Activated CD4-positive, alpha-beta T cell treated with anti-CD3 and anti-CD28 coated beads, Interleukin-10, Interleukin-2, amounts not matched to agents 100 ng/mL and 50 ng/mL, durations not matched to agents 16 hours and 8 hours (primary cell): ENCODE measurements around the gene ESPNL.

Experiments
- DNase-seq: peaks from one replicate; pipeline ENCODE4 v3.0.0-alpha.2; 2020

ESPNL gene

GRCh38 chr2:238143239-238143951, 43.3 kb downstream of the ESPNL start:
- DNase-seq: no peak

DNA sequence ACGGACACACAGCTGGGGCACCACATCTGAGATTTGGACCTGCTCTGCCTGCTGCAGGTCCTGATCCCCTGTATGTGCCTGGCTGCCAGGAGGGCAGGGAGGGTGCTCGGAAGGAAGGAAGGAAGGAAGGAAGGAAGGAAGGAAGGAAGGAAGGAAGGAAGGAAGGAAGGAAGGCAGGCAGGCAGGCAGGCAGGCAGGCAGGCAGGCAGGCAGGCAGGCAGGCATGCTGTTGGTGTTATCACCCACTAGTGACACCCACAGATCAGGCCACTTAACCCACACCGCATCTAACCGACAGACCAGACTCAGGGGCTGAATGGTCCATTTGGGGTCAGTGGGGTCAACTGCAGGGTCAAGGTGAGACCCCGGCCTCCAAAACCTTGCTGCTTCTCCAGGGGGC, 44.1 kb downstream of the ESPNL start:
- no peak for DNase-seq

DNA sequence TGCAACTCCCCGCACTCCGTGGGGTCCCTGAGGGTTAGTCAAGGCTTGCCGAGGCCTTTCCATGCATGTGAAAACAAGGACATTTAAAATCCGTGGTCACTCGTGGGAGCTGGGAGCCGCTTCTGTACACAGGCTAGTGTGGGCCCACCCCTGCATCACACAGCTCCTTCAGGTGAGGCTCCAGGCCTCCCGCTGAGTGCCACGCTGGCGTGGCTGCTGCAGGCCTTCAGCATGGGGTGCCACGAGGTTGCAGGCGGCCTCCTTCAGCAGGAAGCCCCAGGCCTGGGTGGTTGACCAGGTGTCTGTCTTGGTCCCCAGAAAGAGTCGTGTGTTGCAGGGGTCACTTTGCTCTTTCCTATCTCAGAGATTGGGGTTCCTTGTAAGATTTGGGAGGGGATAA, 44.9 kb downstream of the ESPNL start:
- no peak for DNase-seq

- DNase-seq: no peak
These were observed 45.7 kb downstream of the ESPNL start for GRCh38 chr2:238145851-238146250.

- DNase-seq: no peak
These were observed 46.9 kb downstream of the ESPNL start for GRCh38 chr2:238146884-238147544.

DNA sequence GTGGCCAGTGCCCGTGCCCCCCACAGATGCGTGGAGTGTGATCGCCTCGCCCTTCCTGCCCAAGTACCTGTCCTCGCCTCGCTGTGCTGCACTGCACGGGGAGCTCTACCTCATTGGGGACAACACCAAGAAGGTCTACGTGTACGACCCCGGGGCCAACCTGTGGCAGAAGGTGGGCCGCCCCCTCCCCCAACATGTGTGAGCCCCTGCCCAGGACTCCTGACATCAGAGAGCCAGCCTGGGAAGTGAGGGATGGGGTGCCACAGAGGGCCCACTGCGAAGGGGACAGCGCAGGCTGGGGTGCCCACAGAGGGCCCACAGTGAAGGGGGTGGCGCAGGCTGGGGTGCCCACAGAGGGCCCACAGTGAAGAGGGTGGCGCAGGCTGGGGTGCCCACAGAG, 48.8 kb downstream of the ESPNL start:
- DNase-seq: no peak

DNA sequence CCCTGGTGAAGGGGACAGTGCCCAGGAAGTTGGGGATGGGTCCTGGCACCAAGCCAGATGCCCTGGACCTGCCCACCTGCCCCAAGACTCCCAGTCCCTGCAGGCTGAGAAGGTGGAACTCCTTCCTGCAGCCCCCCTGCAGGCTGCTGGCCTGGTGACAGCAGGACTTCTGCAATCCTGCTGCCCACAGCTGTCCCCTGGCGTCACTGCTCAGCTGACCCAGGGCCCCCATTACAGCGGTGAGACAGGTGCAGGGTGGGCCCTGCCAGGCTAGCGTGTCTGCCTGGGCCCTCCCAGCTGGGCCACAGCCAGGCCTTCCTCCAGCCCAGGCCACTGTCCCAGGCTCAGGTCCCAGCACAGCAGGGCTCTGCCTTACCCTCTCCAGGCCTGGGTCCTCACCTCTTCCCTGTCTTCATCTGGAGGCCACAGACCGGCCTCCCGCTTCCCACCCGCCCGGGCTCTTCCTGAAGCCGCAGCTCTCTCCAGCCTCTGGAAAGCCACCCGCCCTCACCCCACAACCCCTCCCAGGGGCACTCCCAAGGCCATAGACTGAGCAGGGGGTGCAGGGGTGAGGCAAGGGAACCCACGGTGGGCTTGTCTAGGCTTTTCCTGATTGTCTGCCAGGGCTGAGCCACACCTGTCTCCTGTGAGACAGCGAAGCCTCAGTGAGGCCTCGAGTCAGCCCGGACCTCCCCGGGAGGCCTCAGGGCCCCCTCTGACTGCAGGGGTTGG, 49.9 kb downstream of the ESPNL start:
- no peak for DNase-seq

GRCh38 chr2:238150686-238151085, 50.5 kb downstream of the ESPNL start:
- no peak for DNase-seq

DNA sequence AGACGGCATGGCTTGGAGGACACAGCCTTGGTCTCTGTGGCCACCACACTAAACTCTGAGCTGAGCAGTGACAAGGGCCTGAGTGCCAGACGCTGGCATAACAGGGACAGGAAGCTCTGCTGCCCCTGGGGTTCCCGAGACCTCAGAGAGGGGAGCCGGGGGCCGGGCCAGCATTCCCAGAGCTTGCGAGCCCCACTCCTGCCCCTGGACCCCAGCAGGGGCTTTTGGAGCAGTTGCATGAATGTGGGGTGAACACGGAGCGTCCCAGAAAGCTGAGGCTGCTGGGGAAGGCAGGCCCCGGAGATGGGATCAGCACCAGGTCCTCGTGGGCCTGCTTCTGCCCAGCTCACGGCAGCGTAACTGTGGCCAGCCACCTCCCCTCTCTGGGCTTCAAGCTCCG, 51.1 kb downstream of the ESPNL start:
- no peak for DNase-seq

GRCh38 chr2:238151628-238152235, 51.6 kb downstream of the ESPNL start:
- no peak for DNase-seq

DNA sequence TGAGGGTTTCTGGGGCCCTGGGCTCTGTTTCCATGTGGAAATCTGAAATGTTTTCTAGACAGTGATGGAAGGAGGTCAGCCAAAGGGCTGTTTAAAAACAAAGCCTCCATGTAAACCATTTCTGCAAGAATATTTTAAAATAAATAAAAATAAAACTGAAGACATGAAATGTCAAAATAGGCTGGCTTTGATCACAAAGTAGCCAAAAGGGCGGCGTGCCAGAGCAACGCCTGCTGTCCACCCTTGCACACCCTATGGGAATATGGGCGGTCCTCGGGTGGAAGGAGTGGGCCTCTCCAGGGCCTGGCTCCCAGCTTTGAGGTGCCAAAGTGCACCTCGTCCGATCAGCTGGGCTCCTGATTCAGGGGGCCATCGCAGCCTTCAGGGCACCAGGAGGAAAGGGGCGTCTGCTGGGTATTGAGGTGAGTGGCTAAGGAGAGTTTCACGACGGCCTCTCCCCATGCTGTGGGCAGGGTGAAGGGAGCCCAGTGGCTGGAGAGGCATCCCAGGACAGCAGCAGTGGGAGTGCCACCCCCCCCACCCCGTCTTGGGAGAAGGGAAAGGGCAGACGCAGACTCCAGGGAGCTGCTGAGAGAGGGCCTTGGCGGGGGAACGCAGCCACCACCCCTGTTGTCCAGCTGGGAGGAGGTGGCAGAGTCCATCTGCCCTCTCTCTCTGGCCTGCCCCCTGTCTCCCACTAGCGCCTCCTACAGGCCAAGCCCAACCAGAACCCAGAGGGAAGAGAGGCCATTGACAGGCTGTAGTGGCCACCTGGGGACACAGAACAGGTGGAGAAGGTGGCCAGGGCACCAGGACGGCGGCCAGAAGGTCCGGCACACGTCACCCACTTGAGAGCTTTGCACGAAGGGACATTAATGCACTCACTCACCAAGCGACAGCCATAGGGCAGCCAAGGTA, 52.9 kb downstream of the ESPNL start:
- DNase-seq: no peak

- no peak for DNase-seq
These were observed 54.4 kb downstream of the ESPNL start for GRCh38 chr2:238154570-238154969.

DNA sequence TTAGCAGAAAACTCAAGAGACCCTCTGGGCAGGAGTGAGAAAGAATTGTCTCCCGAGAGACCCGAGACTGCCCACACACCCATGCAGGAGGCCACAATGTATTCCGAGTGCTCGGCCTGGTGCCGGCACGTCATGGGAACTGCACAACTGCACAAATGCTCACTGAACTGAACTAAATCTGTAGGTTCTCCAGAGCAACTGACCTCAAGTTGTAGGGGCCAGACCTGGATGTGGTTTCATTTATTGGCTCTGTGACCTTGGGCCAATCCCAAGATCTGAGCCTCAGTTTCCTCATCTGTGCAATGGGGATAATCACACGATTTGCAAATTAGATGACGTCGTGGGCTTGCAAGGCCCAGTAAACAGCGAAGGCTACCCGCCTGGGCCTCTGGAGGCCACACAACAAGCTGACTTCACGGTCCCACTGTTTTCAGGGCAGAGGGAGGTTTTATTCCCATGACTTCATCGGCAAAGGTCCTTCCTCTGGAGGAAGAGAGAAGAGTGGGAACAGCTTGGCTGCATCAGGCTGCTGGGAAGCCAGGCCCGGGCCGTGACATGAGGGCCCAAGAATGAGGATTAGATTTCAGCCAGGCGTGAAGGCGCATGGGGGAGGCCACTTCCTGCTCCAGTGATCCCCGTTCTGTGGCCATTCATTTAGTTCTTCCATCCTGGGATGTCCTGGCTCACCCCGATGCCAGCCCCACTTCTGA, 55.1 kb downstream of the ESPNL start:
- DNase-seq: no peak

GRCh38 chr2:238155761-238156694, 55.9 kb downstream of the ESPNL start:
- no peak for DNase-seq

GRCh38 chr2:238157506-238158017, 57.4 kb downstream of the ESPNL start:
- DNase-seq: no peak

GRCh38 chr2:238158018-238158508, 57.9 kb downstream of the ESPNL start:
- DNase-seq: no peak

GRCh38 chr2:238158509-238159070, 58.5 kb downstream of the ESPNL start, which contains the start of gene ERFE:
TSS of gene ERFE (plus strand) at chr2:238158970. CDS start at chr2:238159008, 38 bp downstream.
- peak; percentile 60 for DNase-seq

DNA sequence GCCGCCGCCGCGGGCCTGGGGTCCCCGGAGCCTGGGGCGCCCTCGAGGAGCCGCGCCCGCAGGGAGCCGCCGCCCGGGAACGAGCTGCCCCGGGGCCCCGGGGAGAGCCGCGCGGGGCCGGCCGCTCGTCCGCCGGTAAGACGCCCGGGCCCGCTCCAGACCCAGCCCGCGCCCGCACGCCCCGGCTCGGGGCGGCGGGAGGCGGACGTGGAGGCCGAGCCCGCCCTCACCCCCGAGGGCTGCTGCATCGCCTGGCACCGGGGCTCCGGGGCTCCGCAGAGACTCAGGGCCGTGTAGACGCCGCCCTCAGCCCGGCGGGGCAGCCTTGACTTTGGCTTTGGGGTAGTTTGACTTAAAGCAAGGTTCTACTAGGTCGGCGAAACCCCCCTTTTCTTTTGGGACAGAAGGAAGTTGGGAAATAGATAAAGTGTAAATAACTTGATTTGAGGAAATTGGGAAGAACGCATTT, 59.0 kb downstream of the ESPNL start:
- DNase-seq: peak; percentile 23

DNA sequence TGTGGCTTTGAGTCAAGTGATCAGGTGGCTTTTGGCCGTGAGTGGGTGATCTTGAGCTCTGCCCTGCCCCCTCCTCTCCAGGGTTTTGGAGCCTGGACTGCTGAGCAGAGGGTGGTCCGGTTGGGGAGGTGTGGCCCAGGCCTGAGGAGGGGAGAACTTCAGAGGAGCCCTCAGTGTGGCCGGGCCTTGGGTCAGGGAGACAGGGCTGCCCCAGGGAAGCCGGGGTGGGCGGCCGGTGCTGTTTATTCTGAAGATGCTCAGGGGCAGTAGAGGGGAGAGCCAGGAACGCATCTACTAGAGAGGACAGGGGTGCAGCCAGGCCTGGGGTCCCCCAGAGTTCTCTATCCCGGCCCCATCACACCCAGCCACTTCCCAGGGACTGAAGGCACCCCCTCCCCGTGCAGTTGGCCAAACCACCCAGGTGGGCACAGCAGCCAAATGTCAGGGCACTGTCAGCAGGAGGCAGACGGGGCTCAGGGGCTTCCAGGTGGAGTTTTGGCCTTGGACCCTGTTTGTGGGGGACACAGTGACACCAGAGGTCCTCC, 59.6 kb downstream of the ESPNL start:
- no peak for DNase-seq
